Activated CD4-positive, alpha-beta T cell treated with anti-CD3 and anti-CD28 coated beads for 24 hours (primary cell): ENCODE data around the gene DUS1L.

Experiments used
- DNase-seq, 2 donors: peaks; one replicate each; pipeline ENCODE4 v3.0.0-alpha.2; 2020; ENCODE audit warnings: low read depth in 2 of 2

Gene DUS1L

DNA sequence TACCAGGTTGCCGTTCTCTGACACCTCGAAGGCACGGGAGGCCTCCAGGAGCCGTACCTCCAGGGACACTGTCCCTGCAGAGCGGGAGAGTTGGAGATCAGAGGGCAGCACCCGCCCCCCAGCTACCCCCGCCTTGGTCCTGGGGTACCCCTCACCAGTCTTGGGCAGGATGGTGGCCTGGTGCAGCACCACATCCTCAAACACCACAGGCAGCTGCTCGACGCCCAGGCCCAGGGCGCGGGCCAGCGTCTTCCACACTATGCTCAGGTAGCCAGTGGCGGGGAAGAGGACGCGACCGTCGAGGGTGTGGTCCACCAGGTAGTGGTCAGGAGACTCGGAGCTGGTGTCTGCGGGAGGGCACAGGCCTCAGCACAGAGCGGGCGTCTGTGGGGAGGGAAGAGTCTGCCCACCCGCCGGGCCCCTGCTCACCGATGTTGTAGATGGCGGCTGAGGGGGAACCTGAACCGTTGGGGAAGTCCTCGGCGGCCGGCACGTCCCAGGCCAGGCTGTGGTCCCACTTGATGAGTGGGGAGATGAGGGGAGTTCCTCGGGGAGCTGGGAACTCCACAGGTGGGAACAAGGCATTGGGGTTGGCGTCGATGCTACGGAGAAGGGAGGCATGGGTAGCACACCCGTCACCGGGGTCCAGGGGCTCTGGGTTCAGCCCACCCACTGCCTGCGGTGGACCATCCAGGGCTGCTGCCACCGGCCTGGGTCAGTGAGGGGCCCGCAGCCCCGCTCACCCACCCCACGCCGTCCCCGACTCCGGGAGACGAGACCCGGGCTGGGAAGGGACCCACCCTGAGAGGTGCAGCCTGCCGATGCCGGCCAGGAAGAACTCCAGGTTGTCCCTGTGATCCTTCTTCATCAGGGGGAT lies 22.6 kb upstream of the DUS1L start:
- DNase-seq, result no peak

DNA sequence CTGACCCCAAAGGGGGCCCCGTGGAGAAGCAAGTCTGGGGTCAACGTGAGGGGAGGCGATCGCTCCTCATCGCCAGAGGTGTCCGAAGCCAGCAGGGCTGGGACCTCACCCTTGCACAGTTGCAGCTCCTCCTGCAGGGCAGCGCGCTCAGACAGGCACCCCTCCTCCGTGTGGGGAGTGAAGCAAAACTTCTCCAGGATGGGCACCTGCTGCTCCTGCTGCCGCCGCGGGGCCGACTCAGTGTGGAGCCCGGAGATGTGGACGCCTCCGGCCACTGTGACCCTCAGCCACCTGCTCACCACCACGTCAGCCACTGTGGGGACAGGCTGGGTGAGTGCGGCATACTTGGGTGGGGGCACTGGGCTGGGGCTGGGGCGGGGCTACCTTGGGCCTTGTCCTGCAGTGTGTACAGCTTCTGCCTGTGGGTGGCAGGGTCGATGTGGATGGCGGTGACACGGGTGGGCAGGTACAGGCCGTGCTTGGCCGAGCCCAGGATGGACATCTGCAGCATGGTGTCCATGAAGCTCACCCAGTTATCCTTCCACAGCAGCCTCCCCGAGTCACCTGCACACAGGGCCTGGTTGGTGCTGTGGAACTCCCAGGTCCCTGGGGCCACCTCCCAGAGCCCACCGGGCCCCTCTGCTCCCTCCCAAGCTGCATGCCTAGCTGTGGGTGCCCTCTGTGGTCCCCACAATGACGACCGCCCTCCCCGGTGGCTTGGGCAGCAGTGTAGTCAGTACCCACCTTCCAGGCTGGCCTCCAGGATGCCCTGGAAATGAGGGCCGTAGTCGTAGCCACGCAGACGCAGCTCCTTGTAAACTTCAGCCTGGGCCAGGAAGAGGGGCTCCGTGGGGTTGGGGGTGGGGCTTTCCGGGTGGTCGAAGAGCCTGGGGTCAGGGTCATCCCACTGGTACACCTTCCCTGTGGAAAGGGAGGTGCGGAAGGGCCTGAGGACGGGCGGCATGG lies 21.6 kb upstream of the DUS1L start:
- no peak for DNase-seq

DNA sequence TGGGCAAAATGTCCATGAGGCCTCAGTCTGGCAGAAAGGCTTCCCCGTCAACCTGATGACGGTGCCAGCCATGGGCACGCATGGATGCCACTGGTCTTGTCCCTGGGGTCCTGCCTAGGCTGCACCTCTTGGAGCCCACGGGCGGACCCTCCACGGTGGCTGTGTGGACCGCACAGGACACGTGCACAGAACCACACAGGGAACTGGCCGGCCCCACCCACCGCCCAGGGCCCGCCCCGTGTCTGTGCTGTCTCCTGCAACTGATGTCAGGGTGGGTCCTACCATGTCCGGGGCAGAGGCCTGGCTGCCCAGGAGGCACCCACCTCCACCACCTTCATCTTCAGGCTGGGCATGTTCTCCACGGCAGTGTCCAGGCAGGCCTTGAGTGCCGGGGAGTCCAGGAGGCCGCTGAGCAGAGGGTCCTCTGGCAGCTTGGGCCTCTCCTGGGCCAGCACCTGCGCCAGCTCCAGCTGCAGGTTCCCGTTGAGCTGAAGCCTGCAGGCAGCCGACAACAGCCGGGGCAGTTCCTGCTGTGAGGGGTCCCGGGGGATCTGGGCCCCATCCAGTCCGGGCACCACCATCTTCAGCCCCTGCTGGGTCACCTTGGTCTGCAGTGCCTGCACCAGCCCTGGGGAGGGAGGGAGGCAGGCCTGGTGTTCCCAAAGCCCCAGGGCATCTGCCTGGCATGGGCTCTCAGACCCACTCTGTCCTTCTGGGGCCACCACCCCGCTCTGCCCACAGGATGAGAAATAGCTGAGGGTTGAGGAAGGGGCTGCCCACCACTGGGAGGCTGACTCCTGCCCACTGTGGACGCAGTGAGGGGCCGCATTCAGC lies 20.5 kb upstream of the DUS1L start:
- no peak for DNase-seq

DNA sequence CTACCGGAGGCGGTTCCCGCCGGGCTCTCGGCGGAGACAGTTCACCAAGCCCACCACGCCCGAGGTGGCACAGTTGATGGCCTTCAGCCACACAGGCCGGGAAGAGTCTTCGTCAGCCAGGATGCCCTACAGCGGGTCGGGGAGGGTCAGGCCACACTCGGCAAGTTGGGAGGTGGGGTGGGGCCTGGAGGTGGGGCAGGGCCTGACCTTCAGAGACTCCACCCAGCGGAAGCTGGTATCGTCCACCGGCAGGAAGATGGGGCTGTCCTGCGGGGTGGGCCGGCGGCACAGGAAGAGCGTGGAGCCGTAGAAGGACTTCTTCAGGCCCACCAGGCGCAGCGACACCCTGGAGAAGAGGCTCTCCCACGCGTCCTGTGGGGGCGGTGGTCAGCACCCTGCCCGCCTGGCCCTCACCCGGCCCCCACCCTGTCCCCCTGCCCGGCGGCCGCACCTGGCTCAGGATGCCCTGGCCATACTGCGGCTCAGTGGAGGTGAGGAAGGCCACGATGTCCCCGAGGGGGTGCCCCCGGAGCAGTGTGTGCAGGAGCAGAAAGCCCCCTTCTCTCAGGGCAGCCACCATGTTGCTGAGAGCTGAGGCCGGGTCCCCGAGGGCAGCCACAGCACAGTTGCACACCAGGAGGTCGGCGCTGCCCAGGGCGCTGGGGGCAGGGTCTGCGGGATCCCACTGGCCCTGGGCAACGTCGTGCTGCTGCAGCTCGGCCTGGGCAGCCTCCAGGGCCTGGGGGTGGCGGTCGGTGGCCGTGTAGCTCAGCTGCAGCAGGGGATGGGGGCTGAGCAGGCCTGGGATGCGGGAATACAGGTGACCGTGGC lies 19.6 kb upstream of the DUS1L start:
- DNase-seq, result no peak

DNA sequence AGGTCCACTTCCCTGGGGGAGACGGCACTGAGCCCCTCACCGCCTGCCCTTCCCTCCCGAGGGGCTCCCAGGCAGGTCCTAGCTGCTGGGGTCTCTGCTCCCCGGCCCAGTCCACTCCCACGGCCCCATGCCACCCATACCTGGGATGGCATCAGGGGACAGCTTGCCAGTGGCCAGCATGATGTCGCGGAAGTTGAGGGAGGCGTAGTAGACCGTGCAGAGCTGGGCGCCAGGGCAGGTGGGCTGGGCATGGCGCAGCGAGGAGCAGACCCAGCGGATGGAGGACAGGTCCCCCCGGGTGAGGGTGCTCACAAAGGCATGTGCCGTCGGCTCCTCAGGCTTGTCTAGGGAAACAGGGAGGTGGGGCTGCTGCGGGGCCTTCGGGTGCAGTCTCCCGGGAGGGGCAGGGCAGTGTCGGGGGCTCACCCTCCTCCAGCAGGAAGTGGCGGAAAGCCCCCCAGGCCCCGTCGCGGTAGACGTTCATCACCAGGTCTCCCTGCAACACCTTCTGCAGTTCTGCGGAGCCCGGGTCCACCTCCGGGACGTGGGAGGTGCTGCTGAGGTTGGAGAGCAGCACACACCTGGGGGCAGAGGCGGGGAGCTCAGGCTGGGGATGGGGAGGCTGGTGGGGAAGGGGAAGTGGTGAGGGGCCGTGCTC lies 18.9 kb upstream of the DUS1L start:
- DNase-seq, result no peak

DNA sequence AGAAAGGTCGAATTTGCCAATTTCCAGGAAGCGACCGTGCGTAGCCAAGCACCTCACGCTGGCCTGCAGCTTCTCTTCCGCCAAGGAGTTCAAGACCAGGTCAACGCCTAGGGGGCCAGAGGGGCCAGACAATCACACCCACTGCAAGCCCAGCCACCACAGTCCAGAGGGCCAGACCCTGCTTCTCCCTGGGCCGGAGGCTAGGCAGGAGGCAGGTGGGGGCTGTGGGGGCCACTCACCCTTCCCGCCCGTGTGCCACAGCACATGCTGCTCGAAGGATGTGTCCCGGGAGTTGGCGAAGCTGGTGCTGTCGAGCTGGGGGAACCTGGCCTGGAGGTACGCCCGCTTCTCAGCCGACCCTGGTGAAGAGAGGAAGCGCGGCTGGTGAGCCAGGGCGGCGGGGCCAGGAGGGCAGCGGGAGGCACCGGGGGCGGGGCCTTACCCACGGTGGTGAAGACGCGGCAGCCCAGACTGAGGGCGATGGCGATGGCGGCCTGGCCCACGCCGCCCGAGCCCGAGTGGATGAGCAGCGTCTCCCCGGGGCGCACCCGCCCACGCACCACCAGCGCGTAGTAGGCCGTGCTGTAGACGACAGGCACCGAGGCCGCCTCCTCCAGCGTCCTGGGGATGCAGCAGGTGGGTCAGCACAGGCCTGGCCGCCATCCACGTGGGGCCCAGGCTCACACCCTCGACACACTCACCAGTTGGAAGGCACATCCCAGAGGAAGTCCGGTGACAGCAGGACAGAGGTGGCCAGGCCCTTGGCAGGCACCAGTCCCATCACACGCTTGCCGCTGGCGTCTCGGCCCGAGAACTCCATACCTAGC lies 18.1 kb upstream of the DUS1L start:
- DNase-seq, result no peak

DNA sequence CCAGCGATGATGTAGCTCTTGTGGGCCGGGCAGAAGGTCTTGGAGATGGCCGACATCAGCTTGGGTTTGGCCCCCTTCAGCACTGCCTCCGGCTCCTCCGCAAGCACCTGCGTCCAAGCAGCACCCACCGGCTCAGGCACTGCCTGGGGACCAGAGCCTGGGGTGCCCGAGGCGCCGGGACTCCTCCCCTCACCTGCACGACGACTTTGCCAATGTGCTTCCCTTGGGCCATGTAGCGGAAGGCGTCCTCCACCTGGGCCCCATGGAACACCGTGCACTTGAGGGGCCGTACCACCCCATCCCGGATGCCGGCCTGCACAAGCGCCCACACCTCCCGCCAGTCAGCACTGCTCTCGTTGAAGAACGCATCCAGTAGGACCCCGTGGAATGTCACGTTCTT lies 17.4 kb upstream of the DUS1L start:
- DNase-seq, result no peak

DNA sequence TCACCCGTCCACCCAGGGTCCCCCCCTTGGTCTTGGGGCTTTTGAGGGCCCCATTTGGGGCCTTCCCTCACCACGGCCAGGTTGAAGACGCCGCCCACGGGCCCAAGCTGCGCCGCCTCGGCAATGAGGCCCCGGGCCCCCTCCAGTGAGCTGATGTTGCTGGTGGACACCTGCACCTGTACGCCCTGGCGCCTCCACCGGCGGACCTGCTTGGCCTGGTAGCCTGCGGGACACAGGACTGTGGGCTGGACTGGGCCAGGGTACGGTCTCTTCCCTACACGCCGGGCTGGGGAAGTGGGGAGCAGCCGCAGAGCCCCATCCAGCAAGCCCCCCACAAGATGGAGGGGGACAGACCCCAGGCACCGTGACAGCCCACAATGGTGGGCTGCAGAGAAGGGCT lies 16.9 kb upstream of the DUS1L start:
- DNase-seq, result no peak

DNA sequence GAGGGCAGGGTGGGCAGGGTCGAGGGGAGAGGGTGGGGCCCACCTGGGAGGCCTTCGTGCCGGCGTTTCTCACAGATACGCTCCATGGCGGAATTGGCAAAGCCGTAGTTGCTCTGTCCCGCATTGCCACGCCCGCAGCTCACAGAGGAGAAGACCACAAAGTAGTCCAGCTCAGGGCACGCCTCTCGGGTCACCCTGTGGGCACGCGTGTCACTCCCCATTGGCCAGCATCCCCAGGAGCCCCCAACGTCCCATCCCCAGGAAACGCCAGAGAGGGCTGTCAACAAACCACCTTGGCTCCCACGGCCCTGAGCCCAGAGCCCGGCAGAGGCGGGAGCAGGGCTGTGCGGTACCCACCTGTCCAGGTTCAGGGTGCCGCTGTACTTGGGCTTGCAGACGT lies 16.4 kb upstream of the DUS1L start:
- no peak for DNase-seq

DNA sequence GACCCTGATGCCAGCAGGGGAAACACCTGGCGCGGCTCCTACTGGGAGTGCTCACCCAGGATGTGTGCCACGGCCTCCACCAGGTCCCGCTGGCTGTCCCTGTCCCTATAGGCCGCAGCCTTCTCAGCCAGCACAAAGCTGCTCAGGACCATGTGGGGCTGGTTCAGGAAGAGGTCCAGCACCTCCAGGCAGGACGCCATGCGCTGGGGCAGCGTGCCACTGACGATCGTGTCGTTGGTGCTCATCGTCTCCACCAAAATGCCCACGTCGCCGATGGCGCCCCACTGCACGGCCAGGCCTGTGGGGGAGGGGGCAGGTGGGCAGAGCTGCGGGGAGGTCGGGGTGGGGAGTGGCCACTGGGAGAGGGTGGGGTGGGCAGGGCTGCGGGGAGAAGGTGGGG lies 15.9 kb upstream of the DUS1L start:
- no peak for DNase-seq

DNA sequence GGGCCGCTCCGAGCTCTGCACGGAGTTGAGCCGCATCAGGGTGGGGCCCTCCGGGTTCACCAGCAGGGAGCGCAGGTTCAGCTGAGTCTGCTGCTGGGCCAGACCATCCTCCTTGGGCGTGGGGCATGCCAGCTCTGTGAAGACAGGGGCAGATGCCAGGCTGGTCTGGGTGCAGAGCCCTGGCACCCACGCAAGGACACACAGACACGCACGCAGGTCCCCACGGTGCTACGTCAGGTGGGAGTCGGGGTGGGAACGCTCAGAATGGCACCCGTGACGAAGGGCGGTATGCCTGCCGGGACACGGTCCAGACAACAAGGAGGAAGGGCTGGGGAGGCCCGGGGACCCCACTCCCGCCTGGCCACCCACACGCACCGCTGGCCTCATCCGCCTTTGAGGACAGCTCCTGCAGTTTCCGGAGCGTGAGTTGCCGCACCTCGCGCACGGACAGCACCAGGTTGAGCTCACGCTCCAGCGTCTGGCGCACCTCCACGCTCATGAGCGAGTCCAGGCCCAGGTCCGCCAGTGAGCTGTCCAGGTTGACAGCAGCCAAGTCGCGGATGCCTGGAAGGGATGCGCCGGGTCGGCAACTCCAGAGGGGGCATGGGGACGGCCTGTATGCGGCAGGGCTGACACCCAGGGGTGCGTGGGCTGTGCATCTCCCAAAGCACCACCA lies 15.3 kb upstream of the DUS1L start:
- DNase-seq, result no peak

DNA sequence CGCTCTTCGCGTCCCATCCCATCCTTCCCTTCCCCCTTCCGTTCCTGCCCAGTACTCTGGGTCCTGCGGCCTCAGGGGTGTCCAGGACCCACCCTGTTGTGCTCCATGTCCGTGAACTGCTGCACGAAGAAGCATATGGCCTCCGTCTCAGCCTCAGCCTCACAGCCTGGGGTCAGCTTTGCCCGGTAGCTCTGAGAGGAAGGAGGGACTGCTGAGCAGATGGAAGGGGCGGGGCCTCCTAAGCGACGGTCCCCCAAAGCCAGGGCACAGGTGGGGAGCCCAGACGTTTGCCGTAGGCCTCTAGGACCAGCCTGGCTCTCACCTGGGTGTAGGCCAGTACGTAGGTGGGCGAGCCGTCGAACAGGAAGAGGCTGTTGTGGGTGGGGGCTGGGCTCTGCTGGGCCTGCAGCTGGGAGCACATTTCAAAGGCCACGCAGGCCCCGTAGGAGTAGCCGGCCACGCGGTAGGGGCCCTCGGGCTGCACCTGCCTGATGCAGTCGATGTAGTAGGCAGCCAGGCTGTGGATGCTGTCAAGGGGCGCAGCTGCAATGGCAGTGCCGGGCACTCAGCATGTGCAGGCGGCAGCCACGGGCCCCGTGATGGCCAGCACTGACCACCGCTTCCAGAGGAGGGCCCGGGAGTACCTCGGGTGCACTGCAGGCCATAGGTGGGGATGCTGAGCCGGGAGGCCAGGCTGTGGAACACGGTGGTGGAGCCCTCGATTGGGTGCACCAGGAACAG lies 14.6 kb upstream of the DUS1L start:
- no peak for DNase-seq

DNA sequence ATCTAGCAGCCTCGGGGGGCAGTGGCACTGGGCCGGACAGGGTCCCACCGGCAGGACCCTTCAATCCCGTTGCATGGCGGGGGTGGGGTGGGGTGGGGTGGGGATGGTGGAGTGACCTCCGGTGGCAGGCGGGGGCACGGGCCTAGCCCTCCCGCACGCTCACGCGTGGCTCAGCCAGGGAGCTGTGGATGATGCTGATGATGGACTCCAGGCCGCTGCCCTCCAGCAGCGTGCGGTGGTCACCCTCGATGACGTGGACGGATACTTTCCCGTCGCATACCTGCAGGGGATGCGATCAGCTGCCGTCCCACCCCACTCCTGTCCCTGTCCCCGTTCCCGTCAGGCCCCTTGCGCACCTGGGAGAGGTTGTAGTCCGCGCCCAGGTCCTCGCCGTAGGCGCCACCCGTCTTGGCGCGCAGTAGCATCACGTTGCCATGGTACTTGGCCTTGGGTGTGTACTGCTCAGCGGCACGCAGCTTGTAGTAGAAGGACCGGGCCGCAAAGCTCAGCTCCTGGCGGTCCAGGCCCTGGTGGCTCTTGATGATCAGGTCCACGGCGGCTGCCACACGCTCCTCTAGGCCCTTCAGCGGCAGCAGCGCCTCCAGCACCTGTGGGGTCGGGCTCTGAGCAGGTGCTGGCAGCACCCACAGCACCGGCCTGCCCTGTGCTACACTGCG lies 13.5 kb upstream of the DUS1L start:
- DNase-seq, result no peak

DNA sequence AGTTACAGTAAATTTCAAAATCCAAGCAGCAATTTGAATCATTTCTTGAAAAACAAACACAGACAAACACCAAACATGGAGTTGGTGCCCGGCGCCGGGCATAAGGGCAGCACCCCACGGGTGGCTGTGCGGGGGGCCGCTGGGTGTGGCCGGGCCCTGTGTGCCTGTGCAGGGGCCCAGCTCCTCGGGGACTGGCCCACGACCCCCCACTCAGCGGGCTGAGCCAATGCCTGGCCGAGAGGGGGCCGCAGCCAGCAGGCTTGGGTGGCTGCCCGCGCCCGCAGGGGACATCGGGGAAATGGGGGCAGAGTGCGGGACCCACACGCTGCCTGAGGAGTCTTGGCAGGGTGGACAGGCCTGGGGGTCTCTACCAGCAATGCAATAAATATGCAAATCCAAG lies 12.8 kb upstream of the DUS1L start:
- DNase-seq, result no peak

DNA sequence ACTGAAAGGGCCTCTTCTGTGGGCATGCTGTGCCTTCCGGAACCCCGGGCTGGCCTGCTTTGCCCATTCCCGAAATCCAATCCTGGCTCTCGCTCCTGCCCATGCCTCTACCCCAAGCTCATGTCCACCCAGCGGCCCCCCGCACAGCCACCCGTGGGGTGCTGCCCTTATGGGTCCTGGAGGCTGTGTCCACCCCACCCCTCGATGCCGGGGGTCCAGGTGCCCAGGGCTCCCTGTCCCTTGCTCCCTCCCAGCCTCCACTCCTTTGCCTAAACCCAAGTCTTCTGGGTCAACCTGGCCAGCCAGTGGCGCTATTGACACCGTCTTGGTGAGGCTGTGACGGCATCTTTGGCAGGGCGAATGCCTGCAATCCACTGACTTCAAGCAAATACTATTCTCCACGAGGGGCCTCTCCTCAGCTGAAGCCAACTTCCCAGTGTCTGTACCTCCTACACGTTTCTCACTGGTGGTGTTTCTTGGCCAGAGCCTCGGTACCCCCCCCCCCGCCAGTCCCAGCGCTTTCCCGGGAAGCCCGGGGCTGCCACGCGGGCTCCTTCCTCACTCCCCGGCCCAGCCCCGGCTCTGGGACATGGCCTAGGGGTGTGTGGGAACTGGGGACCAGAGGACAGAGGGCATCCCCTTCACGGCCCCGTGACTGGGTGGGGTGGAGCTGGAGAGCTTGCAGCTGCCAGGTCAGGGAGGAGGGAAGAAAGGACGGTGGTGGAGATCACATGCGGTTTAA lies 12.2 kb upstream of the DUS1L start:
- DNase-seq, result no peak

DNA sequence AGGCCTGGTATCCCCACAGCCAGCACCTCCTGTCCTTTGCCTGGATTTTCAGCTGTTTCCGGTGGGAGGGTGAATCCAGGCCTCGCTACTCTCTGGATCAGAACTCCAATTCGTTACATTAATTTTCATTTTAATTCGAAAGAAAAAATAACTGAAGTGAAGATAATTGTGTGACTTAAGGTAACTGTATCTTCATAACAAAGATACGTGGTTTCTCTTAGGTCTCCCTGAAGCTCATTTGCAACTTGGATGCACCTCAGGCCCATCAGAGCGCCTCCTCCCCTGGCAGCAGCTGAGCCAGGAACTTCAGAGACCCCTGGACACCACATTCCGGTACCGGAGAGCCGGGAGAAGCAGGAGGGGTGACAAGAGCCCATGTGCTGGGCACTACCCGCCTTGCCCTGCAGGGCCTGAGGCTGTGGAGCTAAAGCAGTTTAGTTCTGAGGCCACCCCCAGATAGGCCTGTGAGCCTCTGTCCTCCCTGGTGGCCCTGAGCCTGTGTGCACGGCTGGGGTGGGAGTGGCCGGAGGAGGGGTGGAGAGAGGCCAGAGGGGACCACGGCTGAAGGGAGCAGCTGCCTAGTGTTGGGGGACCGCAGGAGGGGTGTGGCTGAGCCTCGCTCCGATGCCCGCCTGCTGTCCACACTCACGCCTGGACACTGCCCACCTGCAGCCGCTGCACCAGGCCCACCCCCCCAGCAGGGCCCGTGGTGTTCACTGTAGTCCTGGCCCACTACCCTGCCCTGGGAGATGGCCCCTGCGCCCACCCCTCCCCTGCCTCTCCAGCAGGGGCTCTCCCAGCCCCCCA lies 11.4 kb upstream of the DUS1L start:
- no peak for DNase-seq
